HUES48 (cell line): ENCODE results near the gene SPIB.
"Not testable (repeated sequence)": the region's sequence is repeated elsewhere in the genome, so short reads cannot be mapped to it uniquely, and the experiment has no call there.

Experiments
- H3K27ac ChIP-seq: one replicate; pipeline ENCODE4 v1.7.0; 2013; ENCODE audit warnings: low read depth, low read length, inconsistent platforms
- H3K27me3 ChIP-seq: 2 replicates; pipeline ENCODE4 v1.6.1; 2013; ENCODE audit warnings: mild to moderate bottlenecking, low read length; ENCODE audit not compliant: control insufficient read depth, insufficient read depth
- H3K36me3 ChIP-seq: 2 replicates; pipeline ENCODE4 v1.6.1; 2013; ENCODE audit warnings: low read length; ENCODE audit not compliant: control insufficient read depth, insufficient read depth
- H3K4me1 ChIP-seq: 2 replicates; pipeline ENCODE4 v1.6.1; 2013; ENCODE audit warnings: mild to moderate bottlenecking, low read length; ENCODE audit not compliant: control insufficient read depth, insufficient read depth
- H3K4me3 ChIP-seq: 2 replicates; pipeline ENCODE4 v1.5.1; 2013; ENCODE audit warnings: mild to moderate bottlenecking, low read depth, low read length
- H3K9ac ChIP-seq: 2 replicates; pipeline ENCODE4 v1.6.1; 2013; ENCODE audit warnings: mild to moderate bottlenecking, low read depth, low read length, moderate library complexity
- H3K9me3 ChIP-seq: 2 replicates; pipeline ENCODE4 v1.6.1; 2013; ENCODE audit warnings: low read length; ENCODE audit not compliant: control insufficient read depth, insufficient read depth

Gene SPIB

DNA sequence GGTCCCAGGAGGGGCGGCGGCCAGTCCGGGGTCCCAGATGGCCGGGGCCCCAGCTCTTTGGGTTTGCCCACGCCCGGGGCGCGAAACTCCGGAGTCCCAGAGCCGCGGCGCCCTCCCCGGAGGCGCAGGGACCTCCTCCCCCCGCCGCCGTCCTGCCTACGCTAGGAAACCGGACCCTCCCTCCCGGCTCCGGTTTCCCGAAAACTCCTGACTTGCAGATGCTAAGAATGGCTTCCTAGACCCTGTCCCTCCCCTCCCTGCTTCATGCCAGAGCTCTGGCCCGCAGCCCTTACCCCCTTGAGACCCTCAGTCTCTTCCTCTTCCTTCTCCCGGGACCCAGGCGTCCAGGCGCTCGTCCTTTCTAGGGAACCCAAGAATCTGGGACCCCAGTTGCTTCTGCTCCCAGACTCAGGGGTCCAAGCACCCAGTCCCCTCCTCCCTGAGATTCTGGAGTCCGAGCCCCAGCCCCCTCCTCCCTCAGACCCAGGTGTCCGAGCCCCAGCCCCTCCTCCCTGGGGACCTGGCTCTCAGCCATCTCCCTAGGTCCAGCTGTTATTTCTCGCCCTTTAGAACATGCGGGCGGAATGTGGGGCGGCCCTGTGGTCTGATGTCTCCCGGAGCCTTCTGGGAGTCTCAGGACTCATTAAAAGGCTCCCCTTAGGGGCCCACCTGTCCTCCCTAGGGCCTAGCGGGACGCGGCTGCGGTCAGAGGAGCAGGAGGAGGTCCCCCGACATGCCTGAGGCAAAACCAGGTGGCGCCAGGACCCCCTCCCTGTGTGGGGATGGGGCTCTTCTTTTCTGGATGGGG is 13.7 kb downstream of the SPIB start, which contains the start of gene MYBPC2:
Gene MYBPC2, plus strand, starts transcription at position 672 of the 808 bp plus-strand sequence. Its CDS starts 62 bp downstream, at position 734.
- Histone ChIP-seq H3K9ac (peak within 1 kb of the TSS; percentile 22; the same call in 1 of the 2 replicates), H3K27ac (peak within 1 kb of the TSS; percentile 86), H3K36me3 (no peaks in the 10 kb centered on the region), H3K9me3 (no peaks in the 10 kb centered on the region), H3K4me3 (peak within 1 kb of the TSS; percentile 69), H3K4me1 (peaks cover 10% of the 10 kb centered on the region), H3K27me3 (peaks cover 12% of the 10 kb centered on the region)

DNA sequence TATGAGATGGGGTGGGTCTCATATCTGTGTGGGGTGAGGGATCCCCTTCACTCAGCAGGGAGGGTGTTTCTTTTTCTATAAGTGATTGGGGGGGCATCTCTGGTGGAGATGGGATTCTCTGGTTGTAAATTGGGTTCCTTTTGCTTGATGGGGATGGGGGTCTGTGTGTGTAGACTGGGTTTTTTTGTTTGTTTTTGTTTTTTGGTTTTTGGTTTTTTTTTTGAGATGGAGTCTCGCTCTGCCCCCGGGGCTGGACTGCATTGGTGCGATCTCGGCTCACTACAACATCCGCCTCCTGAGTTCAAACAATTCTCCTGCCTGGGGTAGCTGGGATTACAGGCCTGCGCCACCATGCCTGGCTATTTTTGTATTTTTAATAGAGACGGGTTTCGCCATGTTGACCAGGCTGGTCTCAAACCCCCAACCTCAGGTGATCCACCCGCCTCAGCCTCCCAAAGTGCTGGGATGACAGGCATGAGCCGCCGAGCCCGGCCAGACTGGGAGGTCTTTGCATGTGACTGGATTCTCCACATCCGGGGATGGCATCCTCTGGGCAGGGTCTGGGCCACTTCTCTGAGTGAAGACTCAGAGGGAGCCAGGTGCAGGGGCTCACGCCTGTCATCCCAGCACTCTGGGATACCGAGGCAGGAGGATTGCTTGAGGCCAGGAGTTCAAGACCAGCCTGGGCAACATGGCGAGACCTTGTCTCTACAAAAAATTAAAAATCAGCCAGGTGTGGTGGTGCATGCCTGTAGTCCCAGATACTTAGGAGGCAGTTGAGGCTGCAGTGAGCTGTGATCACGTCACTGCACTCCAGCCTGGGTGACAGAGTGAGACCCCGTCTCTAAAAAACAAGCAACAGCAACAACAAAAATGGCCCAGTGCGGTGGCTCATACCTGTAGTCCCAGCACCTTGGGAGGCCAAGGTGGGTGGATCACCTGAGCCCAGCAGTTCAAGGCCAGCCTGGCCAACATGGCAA is 14.8 kb downstream of the SPIB start:
- peak overlapping the region; percentile 86 for H3K27ac ChIP-seq
- peaks cover 12% of the 10 kb centered on the region for H3K27me3 ChIP-seq

DNA sequence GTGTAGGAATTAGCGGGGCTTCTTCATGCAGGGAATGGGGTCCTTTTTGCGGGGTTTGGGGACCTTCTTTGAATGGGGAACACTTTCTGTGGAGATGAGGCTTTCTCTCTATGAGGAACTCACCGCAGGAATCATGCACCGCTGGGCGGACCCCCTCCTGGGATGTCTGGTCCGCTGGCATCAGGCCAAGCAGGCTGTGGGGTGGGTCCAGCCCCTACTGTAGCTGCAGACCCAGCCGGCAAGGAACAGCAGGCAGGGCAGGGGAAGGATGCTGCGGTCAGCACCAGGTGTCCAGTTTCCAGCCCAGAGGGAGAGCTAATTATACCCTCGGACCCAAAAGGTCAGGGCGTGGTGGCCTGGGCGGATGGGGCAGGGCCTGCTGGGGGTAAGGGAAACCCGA is 15.8 kb downstream of the SPIB start:
- H3K9ac ChIP-seq = no peak overlapping the region
- peaks cover 12% of the 10 kb centered on the region for H3K27me3 ChIP-seq
- H3K9me3 ChIP-seq = no peaks in the 10 kb centered on the region
- no peak overlapping the region for H3K27ac ChIP-seq
- H3K4me3 ChIP-seq = no peak overlapping the region
- no peaks in the 10 kb centered on the region for H3K36me3 ChIP-seq
- H3K4me1 ChIP-seq = peaks cover 6% of the 10 kb centered on the region

More for the DNA sequence above, 14.8 kb downstream of the SPIB start:
- Histone ChIP-seq H3K36me3 (no peaks in the 10 kb centered on the region), H3K4me1 (peaks cover 6% of the 10 kb centered on the region), H3K9ac (no peak overlapping the region), H3K9me3 (no peaks in the 10 kb centered on the region), H3K4me3 (no peak overlapping the region)

DNA sequence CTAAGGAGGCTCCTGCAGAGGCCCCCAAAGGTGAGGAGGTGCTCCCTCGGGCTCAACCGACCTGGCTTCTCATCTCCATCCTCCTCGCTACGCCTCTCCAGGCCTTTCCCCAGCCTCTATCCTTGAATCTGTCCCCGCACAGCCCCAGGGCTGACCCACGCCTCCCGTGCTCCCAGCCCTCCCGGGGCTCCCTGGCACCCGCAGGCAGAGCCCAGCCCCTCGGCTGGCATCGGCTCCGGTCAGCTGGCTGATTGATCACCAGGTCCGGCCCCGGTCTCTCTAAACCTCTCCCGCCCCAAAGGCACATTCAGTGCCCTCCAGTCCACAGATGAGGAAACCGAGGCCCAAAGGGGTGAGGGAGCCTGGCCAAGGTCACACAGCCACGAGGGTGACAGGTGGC is 16.5 kb downstream of the SPIB start:
- no peak overlapping the region for H3K27ac ChIP-seq
- no peaks in the 10 kb centered on the region for H3K36me3 ChIP-seq
- peaks cover 10% of the 10 kb centered on the region for H3K27me3 ChIP-seq

DNA sequence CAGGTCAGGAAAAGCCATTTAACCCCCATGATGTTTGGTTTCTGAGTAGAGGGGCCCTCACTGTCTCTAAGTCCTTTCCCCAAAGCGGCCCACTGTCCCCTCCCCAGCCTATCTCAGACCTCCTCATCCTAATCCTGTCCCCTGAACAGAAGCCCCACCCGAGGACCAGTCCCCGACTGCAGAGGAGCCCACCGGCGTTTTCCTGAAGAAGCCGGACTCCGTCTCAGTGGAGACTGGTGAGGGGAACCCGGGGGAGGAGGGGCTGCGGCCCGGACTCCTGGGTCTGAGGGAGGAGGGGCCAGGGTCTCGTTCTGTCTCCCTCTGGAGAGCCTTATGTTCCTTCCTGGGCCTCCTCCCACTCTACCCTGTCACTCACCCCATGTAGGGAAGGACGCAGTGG is 16.9 kb downstream of the SPIB start:
- 0 out of 2 replicates have a peak, but pooled peaks cover 6% of the 10 kb centered on the region for H3K27me3 ChIP-seq
- H3K9ac ChIP-seq = no peak overlapping the region
- H3K4me3 ChIP-seq = no peak overlapping the region
- no peak overlapping the region for H3K27ac ChIP-seq
- H3K36me3 ChIP-seq = no peaks in the 10 kb centered on the region
- peaks cover 6% of the 10 kb centered on the region for H3K4me1 ChIP-seq
- H3K9me3 ChIP-seq = no peaks in the 10 kb centered on the region

More for the DNA sequence above, 16.5 kb downstream of the SPIB start:
- no peak overlapping the region for H3K9ac ChIP-seq
- H3K4me1 ChIP-seq = peaks cover 6% of the 10 kb centered on the region
- no peak overlapping the region for H3K4me3 ChIP-seq
- H3K9me3 ChIP-seq = no peaks in the 10 kb centered on the region

DNA sequence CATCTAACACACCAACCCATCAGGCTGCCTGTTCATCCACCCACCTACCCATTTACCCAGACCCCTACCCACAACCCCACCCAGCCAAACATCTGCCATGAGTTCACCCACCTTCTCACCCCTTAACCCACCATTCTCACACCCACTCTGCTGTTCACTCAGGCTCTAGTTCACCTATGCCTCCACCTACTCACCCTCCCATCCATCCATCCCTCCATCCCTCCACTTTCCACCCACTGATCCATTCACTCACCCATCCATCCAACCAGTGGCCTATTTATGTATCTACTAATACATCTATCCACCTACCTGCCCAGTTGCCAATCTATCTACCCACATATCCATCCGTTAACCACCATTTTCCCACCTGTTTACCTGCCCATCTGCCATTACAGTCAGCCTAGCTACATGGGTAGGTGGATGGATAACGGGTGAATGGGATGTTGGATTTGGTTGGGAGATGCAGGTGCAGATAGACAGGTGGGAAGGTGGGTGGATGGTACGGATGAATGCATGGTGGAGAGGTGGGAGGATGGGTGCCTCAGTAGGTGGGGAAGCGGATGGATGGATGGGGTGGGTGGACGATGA is 19.2 kb downstream of the SPIB start:
- Histone ChIP-seq H3K27me3 (no peaks in the 10 kb centered on the region), H3K27ac (no peak overlapping the region), H3K9ac (no peak overlapping the region), H3K36me3 (no peaks in the 10 kb centered on the region), H3K4me3 (no peak overlapping the region), H3K9me3 (no peaks in the 10 kb centered on the region), H3K4me1 (peaks cover 3% of the 10 kb centered on the region)

DNA sequence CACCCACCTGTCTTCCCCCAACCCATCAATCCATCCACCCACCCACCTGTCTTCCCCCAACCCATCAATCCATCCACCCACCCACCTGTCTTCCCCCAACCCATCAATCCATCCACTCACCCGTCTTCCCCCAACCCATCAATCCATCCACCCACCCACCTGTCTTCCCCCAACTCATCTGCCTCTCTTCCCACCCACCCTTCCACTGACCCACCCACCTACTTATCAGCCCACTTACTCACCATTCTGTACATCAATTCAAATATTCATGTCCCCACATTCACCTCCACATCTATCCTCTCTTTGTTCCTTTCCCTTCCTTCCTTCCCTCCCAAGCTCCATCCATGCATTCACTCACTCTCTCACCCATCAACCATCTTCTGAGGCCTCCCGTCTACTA is 20.4 kb downstream of the SPIB start:
- H3K36me3 ChIP-seq, H3K27me3 ChIP-seq, H3K9ac ChIP-seq, H3K9me3 ChIP-seq, H3K4me3 ChIP-seq, H3K4me1 ChIP-seq, H3K27ac ChIP-seq: not testable (repeated sequence)

DNA sequence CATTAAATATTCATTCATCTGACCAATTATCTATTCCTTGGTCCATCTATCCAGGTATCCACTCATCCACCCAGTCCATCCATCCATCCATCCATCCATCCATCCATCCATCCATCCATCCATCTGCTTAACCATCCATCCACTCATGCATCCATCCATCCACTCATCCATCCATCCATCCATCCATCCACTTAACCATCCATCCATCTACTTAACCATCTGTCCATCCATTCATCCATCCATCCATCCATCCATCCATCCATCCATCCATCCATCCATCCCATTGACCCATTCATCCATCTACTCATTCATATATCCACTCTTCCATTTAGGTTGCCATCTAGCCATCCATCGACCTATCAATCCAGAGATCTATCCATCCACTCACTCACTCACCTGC is 25.3 kb downstream of the SPIB start:
- no peak overlapping the region for H3K4me3 ChIP-seq
- H3K27me3 ChIP-seq = no peaks in the 10 kb centered on the region
- no peaks in the 10 kb centered on the region for H3K36me3 ChIP-seq
- no peak overlapping the region for H3K27ac ChIP-seq
- H3K4me1 ChIP-seq = no peaks in the 10 kb centered on the region
- H3K9ac ChIP-seq = no peak overlapping the region
- H3K9me3 ChIP-seq = no peaks in the 10 kb centered on the region

DNA sequence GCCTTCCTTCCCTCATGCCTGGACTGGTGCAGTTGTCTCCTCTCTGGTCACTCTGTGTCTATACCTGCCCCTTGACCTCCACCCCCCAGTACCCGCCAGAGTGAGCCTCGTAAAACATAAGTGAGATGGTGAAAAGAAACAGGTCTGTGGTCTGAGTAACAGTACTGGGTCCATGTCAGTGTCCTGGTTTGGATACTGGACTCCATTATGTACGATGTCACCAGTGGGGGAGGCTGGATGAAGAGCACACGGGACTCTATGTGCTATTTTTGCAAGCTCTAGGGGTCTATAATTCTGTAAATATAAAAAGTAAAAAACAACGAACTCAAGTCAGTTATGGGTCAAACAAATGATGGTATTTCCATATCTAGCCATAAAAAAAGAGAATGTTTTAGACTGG is 28.3 kb downstream of the SPIB start:
- Histone ChIP-seq H3K9ac (no peak overlapping the region), H3K4me3 (no peak overlapping the region), H3K27me3 (no peaks in the 10 kb centered on the region), H3K27ac (no peak overlapping the region), H3K9me3 (no peaks in the 10 kb centered on the region), H3K36me3 (no peaks in the 10 kb centered on the region), H3K4me1 (peaks cover 3% of the 10 kb centered on the region; the same call in 1 of the 2 replicates)

DNA sequence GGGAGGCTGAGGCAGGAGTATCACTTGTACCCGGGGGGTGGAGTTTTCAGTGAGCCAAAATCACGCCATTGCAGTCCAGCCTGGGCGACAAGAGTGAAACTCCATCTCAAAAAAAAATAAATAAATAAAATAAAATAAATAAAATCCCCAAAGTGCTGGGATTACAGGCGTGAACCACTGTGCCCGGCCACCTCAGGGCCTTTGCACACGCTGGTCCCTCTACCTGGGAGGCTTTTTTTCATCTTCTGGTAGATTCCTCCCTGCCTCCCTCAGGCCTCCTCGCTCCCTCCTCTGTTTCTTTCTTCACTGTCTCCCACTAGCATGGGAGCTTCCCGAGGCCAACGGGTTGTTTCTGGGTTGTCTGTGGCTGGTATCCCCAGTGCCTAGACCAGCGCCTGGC is 29.0 kb downstream of the SPIB start:
- peaks cover 3% of the 10 kb centered on the region; the same call in 1 of the 2 replicates for H3K4me1 ChIP-seq
- H3K27ac ChIP-seq = no peak overlapping the region
- H3K4me3 ChIP-seq = no peak overlapping the region
- no peaks in the 10 kb centered on the region for H3K9me3 ChIP-seq
- no peaks in the 10 kb centered on the region for H3K27me3 ChIP-seq
- no peak overlapping the region for H3K9ac ChIP-seq
- no peaks in the 10 kb centered on the region for H3K36me3 ChIP-seq
